Left lung (tissue), 10 donors: ENCODE data around the gene TMEM203. TPM values are rescaled to one million over a fixed set of nuclear protein-coding genes. Genes with fewer than 3 reads are reported as not detected.

Experiments
- ATAC-seq: fragments of 200-7000 bp; cut with Tn5 transposase; one replicate; pipeline ENCODE4 v1.9.1; 2020; ENCODE audit warnings: moderate library complexity
- DNase-seq, 4 donors: peaks; one replicate each; pipeline ENCODE4 v3.0.0-alpha.2; 2013 to 2020
- H3K27ac ChIP-seq, 2 donors: fragments of 200-600 bp; sonication (generic) in 1 of 2; one replicate each; pipeline versions ENCODE4 v1.5.0 to v1.8.0; 2020 to 2021
- H3K27me3 ChIP-seq, 2 donors: fragments of 200-600 bp; sonication (generic) in 1 of 2; one replicate each; pipeline versions ENCODE4 v1.5.0 to v1.8.0; 2020 to 2021
- H3K36me3 ChIP-seq, 2 donors: fragments of 200-600 bp; sonication (generic) in 1 of 2; one replicate each; pipeline versions ENCODE4 v1.5.0 to v1.8.0; 2020 to 2021
- H3K4me1 ChIP-seq, 2 donors: fragments of 200-600 bp; one replicate each; pipeline ENCODE4 v1.8.0; 2021
- H3K4me3 ChIP-seq, 2 donors: fragments of 200-600 bp; sonication (generic) in 1 of 2; one replicate each; pipeline versions ENCODE4 v1.5.0 to v1.8.0; 2020 to 2021; ENCODE audit warnings: mild to moderate bottlenecking in 1 of 2
- H3K9me3 ChIP-seq, 2 donors: fragments of 200-600 bp; sonication (generic) in 1 of 2; one replicate each; pipeline versions ENCODE4 v1.5.0 to v1.8.0; 2020 to 2021
- CTCF ChIP-seq, 2 donors: fragments of 200-600 bp; sonication (generic) in 1 of 2; IDR thresholded peaks; one replicate each; pipeline versions ENCODE4 v1.5.0 to v1.8.0; 2021; ENCODE audit warnings: antibody characterized with exemption in 2 of 2
- intact Hi-C, 2 donors: fragments of 100-400 bp; cut with DNase I; formaldehyde crosslinking; loops; one replicate each; pipeline versions ENCODE4 v1.11.2 to v1.14.2; 2022
- polyA plus RNA-seq, 6 donors: library from polyadenylated mRNA; unstranded; fragments of 120-200 nt; gene quantifications; one replicate each; pipeline ENCODE4 v1.2.1, GENCODE V29; 2013; ENCODE audit not compliant: insufficient read length in 6 of 6
- total RNA-seq, 2 donors: library from RNA; stranded (reverse); fragmentation: NEBNext Ultra II Directional; extraction: Animal tissue kit (Norgen Biotek cat#: 25700); gene quantifications; one replicate each; pipeline ENCODE4 v1.2.1, GENCODE V29; 2021
- donor health status: DM: no; HTN: yes; CAD: no.
- donor health status: DM: no; HTN: no; CAD: no.

The TMEM203 gene
- total and polyA plus RNA-seq, 8 donors = 30.4 to 37.8 (median 31.8) TPM

GRCh38 chr9:137235424-137236237 lies 30.2 kb upstream of the TMEM203 start:
- peaks cover 0 to 55% of the 10 kb centered on the region in 2 donors for H3K27me3 ChIP-seq
- H3K27ac ChIP-seq = no peak overlapping the region
- peak overlapping the region in 1 of 2 donors; percentile 16 for H3K4me3 ChIP-seq
- DNase-seq (no peak), ATAC-seq (no peak)
- no peaks in the 10 kb centered on the region for H3K36me3 ChIP-seq
- TF ChIP-seq CTCF (IDR thresholded peaks at IDR 0.05) = no peak
- intact Hi-C loops = no loop called here
- peaks cover 7 to 49% of the 10 kb centered on the region in 2 donors for H3K4me1 ChIP-seq
- no peaks in the 10 kb centered on the region for H3K9me3 ChIP-seq

- no peak for ATAC-seq
- peaks cover 7 to 43% of the 10 kb centered on the region in 2 donors for H3K4me1 ChIP-seq
- peaks cover 0 to 63% of the 10 kb centered on the region in 2 donors for H3K27me3 ChIP-seq
- no peak overlapping the region for H3K27ac ChIP-seq
- intact Hi-C loops = no loop called here
- no peak overlapping the region for H3K4me3 ChIP-seq
- H3K36me3 ChIP-seq = no peaks in the 10 kb centered on the region
- DNase-seq = no peak
- no peak for TF ChIP-seq CTCF (IDR thresholded peaks at IDR 0.05)
- H3K9me3 ChIP-seq = no peaks in the 10 kb centered on the region
These were observed 29.4 kb upstream of the TMEM203 start for GRCh38 chr9:137234758-137235423.

GRCh38 chr9:137234055-137234697 lies 28.7 kb upstream of the TMEM203 start:
- no peak for TF ChIP-seq CTCF (IDR thresholded peaks at IDR 0.05)
- Histone ChIP-seq H3K4me1 (peaks cover 7 to 36% of the 10 kb centered on the region in 2 donors), H3K27me3 (peaks cover 0 to 70% of the 10 kb centered on the region in 2 donors), H3K9me3 (no peaks in the 10 kb centered on the region), H3K4me3 (no peak overlapping the region), H3K27ac (no peak overlapping the region), H3K36me3 (no peaks in the 10 kb centered on the region)
- no peak for ATAC-seq
- DNase-seq = no peak
- intact Hi-C loops = no loop called here

GRCh38 chr9:137233143-137233980 lies 27.9 kb upstream of the TMEM203 start:
- Histone ChIP-seq H3K9me3 (no peaks in the 10 kb centered on the region), H3K4me3 (no peak overlapping the region), H3K4me1 (peaks cover 7 to 27% of the 10 kb centered on the region in 2 donors), H3K36me3 (no peaks in the 10 kb centered on the region), H3K27me3 (peaks cover 0 to 78% of the 10 kb centered on the region in 2 donors), H3K27ac (no peak overlapping the region)
- ATAC-seq (no peak), DNase-seq (no peak)
- no peak for TF ChIP-seq CTCF (IDR thresholded peaks at IDR 0.05)
- intact Hi-C loops = no loop called here
